ENCODE results near the gene PTPN13. TPM values are rescaled to one million over a fixed set of nuclear protein-coding genes. Genes with fewer than 3 reads are reported as not detected.

PTPN13 gene
- total RNA-seq, 1 experiment from 2014 or later = 12.5 TPM

- H3K27ac ChIP-seq (ENCODE audit: low read length) = no peak overlapping the region
- TF ChIP-seq SIN3A (IDR thresholded peaks at IDR 0.05; ENCODE audit: borderline replicate concordance, insufficient read depth, low read depth, low read length) (no peak), TCF7L2 (IDR thresholded peaks at IDR 0.05; ENCODE audit: low read depth, low read length) (no peak), REST (IDR thresholded peaks at IDR 0.05; ENCODE audit: insufficient read depth in 1 of 2, low read depth in 2 of 2, low read length in 1 of 2) (no peak), POLR2AphosphoS5 (IDR thresholded peaks at IDR 0.05; ENCODE audit: low read depth, low read length) (no peak), CTCF (IDR thresholded peaks at IDR 0.05) (no peak)
- ChIA-PET POLR2A (no interaction called here), CTCF (no interaction called here)
- H3K36me3 ChIP-seq (ENCODE audit: control insufficient read depth, insufficient read depth, low read length) = no peaks in the 10 kb centered on the region
- H3K9me3 ChIP-seq (ENCODE audit: control insufficient read depth, insufficient read depth, low read depth, low read length) = no peaks in the 10 kb centered on the region; the same call in 1 of the 2 replicates
- BruUV-seq (replicated peaks) = no TSS peak
- DNase-seq (ENCODE audit: low read depth, low spot score) = no peak
- in situ Hi-C loops (cut with HindIII; ENCODE audit: low pct_unique_long_range_greater_than_20kb, low sequenced_read_pairs) = no loop called here
- no peaks in the 10 kb centered on the region for H3K27me3 ChIP-seq (ENCODE audit: control insufficient read depth, insufficient read depth, low read length)
- intact Hi-C loops (cut with micrococcal nuclease; ENCODE audit: unreplicated experiment) = no loop called here
- no peaks in the 10 kb centered on the region for H3K4me1 ChIP-seq (ENCODE audit: control insufficient read depth, insufficient read depth, low read length)
- H3K4me3 ChIP-seq (ENCODE audit: low read depth in 2 of 2, low read length in 2 of 2) = no peak overlapping the region
- ATAC-seq = no peak
Observed at GRCh38 chr4:86815653-86816052, 221.5 kb downstream of the PTPN13 start.

DNA sequence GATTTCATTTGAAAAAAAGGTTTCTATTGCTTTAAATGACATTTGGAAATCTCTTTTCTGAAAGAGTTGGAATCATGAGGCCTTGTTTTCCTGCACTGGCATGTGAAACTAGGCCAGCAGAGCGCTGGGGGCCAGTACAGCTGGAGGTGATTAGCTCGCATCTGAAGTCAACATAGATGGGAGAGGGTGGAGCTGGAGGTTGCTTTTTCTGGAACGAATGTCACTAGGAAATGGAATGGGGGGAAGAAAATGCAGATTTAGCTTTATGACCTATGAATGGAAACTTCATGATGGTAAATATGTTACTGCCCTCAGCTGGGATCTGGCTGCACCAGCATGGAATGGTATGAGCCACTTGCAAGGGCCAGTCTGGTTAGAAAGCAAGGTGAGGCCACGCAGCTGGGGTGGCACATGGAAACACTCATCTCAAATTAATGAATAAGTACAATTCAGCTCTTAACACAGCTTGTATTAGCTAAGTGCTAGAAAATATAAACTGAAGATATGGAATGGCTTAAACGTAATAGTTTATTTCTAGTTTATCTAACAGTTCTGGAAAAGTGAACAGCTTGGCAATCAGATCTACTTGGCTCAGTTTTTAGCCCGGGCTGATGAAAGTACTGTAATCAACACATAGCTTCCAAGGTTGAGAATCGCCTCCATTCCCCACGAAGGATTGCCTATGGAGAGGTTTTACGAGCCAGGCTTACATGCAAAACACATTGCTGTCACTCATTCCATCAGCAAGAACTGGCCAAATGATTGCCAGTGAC lies 222.6 kb downstream of the PTPN13 start:
- ChIA-PET CTCF (no interaction called here), POLR2A (no interaction called here)
- H3K27ac ChIP-seq (ENCODE audit: low read length) = no peak overlapping the region
- TF ChIP-seq SIN3A (IDR thresholded peaks at IDR 0.05; ENCODE audit: borderline replicate concordance, insufficient read depth, low read depth, low read length) = no peak
- TF ChIP-seq REST (IDR thresholded peaks at IDR 0.05; ENCODE audit: insufficient read depth in 1 of 2, low read depth in 2 of 2, low read length in 1 of 2) = no peak
- no peak for TF ChIP-seq TCF7L2 (IDR thresholded peaks at IDR 0.05; ENCODE audit: low read depth, low read length)
- TF ChIP-seq CTCF (IDR thresholded peaks at IDR 0.05) = no peak
- TF ChIP-seq POLR2AphosphoS5 (IDR thresholded peaks at IDR 0.05; ENCODE audit: low read depth, low read length) = no peak
- intact Hi-C loops (cut with micrococcal nuclease; ENCODE audit: unreplicated experiment) (no loop called here), in situ Hi-C loops (cut with HindIII; ENCODE audit: low pct_unique_long_range_greater_than_20kb, low sequenced_read_pairs) (no loop called here)
- H3K4me1 ChIP-seq (ENCODE audit: control insufficient read depth, insufficient read depth, low read length) = no peaks in the 10 kb centered on the region
- DNase-seq (ENCODE audit: low read depth, low spot score) = no peak
- H3K9me3 ChIP-seq (ENCODE audit: control insufficient read depth, insufficient read depth, low read depth, low read length) = no peaks in the 10 kb centered on the region; the same call in 1 of the 2 replicates
- H3K4me3 ChIP-seq (ENCODE audit: low read depth in 2 of 2, low read length in 2 of 2) = no peak overlapping the region
- H3K36me3 ChIP-seq (ENCODE audit: control insufficient read depth, insufficient read depth, low read length) = no peaks in the 10 kb centered on the region
- no TSS peak for BruUV-seq (replicated peaks)
- ATAC-seq = no peak
- no peaks in the 10 kb centered on the region for H3K27me3 ChIP-seq (ENCODE audit: control insufficient read depth, insufficient read depth, low read length)

Data from Panc1 (cell line).